Measurements from ENCODE around the gene NGFR. TPM values are rescaled to one million over a fixed set of nuclear protein-coding genes. Genes with fewer than 3 reads are reported as not detected.

The NGFR gene
- total and polyA plus RNA-seq, 2 donors (not counting 1 experiment from before 2014, with no cell fraction given) = 0.14 to 0.17 TPM

DNA sequence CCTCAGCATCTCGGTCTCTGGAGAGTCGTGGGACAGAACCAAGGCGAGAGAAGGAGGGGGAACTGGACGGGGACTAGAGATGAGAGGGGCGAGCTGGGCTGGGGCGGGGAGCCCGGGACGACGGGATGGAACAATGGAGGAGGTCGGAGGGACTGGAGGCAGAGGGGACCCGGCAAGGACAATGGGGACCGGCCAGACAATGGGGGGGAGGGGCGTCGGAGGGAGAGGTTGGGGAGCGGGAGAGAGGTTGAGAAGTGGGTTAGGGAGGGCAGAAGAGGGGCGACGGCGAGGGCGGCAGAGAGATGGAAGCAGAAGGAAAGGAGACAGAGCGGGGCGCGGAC is 719 bp downstream of the NGFR start:
- peaks cover 48% of the 10 kb centered on the region for H3K27me3 ChIP-seq (ENCODE audit: control insufficient read depth, insufficient read depth, low read length)
- H3K27ac ChIP-seq (ENCODE audit: insufficient read depth, low read length) = no peak overlapping the region
- no peaks in the 10 kb centered on the region for H3K9me3 ChIP-seq (ENCODE audit: control insufficient read depth, insufficient read depth, low read depth, low read length)
- H3K4me2 ChIP-seq (ENCODE audit: extremely low read depth, insufficient read depth, low read length) = no peak overlapping the region
- DNase-seq (ENCODE audit: low read depth in 2 of 2) = no peak
- H3K36me3 ChIP-seq (ENCODE audit: control insufficient read depth, insufficient read depth, low read length) = no peaks in the 10 kb centered on the region
- H3K4me3 ChIP-seq (replicated peaks in 1 of 4; ENCODE audit: control extremely low read depth in 1 of 4, insufficient read depth in 1 of 4, low read depth in 3 of 4, low read length in 4 of 4) = no peak overlapping the region
- H2AFZ ChIP-seq (ENCODE audit: low read length) = no peak overlapping the region
- H4K20me1 ChIP-seq (ENCODE audit: control insufficient read depth, extremely low read depth, insufficient read depth, low read length) = no peaks in the 10 kb centered on the region
- peaks cover 2% of the 10 kb centered on the region for H3K4me1 ChIP-seq (ENCODE audit: control insufficient read depth, extremely low read depth, insufficient read depth, low read length)
- TF ChIP-seq EZH2 (IDR thresholded peaks at IDR 0.05; ENCODE audit: low read length, missing control alignments) = no peak
- TF ChIP-seq, protein P1, sequence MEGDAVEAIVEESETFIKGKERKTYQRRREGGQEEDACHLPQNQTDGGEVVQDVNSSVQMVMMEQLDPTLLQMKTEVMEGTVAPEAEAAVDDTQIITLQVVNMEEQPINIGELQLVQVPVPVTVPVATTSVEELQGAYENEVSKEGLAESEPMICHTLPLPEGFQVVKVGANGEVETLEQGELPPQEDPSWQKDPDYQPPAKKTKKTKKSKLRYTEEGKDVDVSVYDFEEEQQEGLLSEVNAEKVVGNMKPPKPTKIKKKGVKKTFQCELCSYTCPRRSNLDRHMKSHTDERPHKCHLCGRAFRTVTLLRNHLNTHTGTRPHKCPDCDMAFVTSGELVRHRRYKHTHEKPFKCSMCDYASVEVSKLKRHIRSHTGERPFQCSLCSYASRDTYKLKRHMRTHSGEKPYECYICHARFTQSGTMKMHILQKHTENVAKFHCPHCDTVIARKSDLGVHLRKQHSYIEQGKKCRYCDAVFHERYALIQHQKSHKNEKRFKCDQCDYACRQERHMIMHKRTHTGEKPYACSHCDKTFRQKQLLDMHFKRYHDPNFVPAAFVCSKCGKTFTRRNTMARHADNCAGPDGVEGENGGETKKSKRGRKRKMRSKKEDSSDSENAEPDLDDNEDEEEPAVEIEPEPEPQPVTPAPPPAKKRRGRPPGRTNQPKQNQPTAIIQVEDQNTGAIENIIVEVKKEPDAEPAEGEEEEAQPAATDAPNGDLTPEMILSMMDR (conservative IDR thresholded peaks at IDR 0.05 in 1 of 2, IDR thresholded peaks at IDR 0.05 in 1 of 2; ENCODE audit: low read depth in 1 of 2, low read length in 2 of 2) = no peak
- no peaks in the 10 kb centered on the region for H3K79me2 ChIP-seq (ENCODE audit: control insufficient read depth, insufficient read depth, low read length)
- H3K9ac ChIP-seq (ENCODE audit: insufficient read depth, low read length) = no peak overlapping the region

DNA sequence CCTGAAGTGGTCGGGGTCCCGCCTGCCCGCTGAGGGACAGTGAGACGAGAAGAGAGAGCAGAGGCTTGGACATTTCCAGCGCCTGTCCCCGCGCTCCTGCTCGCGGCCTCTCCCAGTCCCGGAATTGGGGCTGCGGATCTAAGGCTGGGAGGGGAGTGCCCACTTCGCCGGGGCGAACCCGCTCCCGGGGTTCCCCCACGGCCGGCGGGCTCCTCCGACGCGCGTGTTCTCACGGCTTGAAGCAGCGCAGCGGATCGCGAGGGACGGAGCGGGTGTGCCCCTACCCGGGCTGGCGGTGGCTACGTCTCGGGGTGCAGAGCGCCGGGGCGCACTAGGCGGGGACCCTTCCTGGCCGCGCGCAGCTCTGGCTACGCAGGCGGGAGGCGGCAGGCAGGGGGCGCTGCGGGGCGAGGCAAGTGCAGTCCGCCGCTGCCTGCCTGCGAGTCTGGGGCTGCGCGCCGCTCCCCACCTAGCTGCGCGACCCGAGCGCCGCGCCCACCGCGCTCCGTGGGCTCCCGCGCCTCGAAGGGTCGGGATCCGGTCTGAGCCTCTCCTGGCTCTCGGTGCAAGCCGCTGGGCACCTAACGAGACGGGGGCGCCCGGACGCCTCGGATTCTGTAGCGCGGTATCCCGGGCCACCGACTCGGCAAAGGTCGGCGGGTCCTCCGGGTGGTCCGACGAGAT is 1.2 kb downstream of the NGFR start:
- DNase-seq (ENCODE audit: low read depth in 2 of 2) = peak; percentile 40 to 44
- H3K4me1 ChIP-seq (ENCODE audit: control insufficient read depth, extremely low read depth, insufficient read depth, low read length) = peaks cover 2% of the 10 kb centered on the region
- no peak overlapping the region for H3K27ac ChIP-seq (ENCODE audit: insufficient read depth, low read length)
- no peak overlapping the region for H2AFZ ChIP-seq (ENCODE audit: low read length)
- no peak overlapping the region for H3K9ac ChIP-seq (ENCODE audit: insufficient read depth, low read length)
- no peaks in the 10 kb centered on the region for H3K79me2 ChIP-seq (ENCODE audit: control insufficient read depth, insufficient read depth, low read length)
- no peaks in the 10 kb centered on the region for H4K20me1 ChIP-seq (ENCODE audit: control insufficient read depth, extremely low read depth, insufficient read depth, low read length)
- H3K27me3 ChIP-seq (ENCODE audit: control insufficient read depth, insufficient read depth, low read length) = peaks cover 48% of the 10 kb centered on the region
- peak; percentile 77 for TF ChIP-seq EZH2 (IDR thresholded peaks at IDR 0.05; ENCODE audit: low read length, missing control alignments)
- TF ChIP-seq, protein P1 (conservative IDR thresholded peaks at IDR 0.05 in 1 of 2, IDR thresholded peaks at IDR 0.05 in 1 of 2; ENCODE audit: low read depth in 1 of 2, low read length in 2 of 2) = peak; percentile 40 to 49
- H3K4me2 ChIP-seq (ENCODE audit: extremely low read depth, insufficient read depth, low read length) = peak overlapping the region; percentile 52
- H3K36me3 ChIP-seq (ENCODE audit: control insufficient read depth, insufficient read depth, low read length) = no peaks in the 10 kb centered on the region
- no peaks in the 10 kb centered on the region for H3K9me3 ChIP-seq (ENCODE audit: control insufficient read depth, insufficient read depth, low read depth, low read length)
- peak overlapping the region in 1 of 4 experiments; percentile 14 for H3K4me3 ChIP-seq (replicated peaks in 1 of 4; ENCODE audit: control extremely low read depth in 1 of 4, insufficient read depth in 1 of 4, low read depth in 3 of 4, low read length in 4 of 4)

DNA sequence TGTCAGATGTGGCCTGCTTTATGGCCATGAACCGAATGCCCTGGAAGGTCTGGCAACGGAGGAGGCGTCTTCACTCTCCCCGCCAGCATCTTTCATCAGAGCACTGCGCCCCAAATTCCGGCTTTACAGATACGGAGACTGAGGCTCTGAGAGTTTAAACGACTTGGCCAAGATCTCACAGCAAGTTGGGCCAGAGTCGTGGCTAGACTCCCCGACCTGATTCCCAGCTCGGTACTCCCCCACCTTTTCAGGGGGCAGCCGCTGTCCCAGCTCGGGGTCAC is 1.7 kb downstream of the NGFR start:
- Histone ChIP-seq H3K4me1 (ENCODE audit: control insufficient read depth, extremely low read depth, insufficient read depth, low read length) (peaks cover 2% of the 10 kb centered on the region), H3K27ac (ENCODE audit: insufficient read depth, low read length) (no peak overlapping the region), H3K27me3 (ENCODE audit: control insufficient read depth, insufficient read depth, low read length) (peaks cover 48% of the 10 kb centered on the region), H3K9ac (ENCODE audit: insufficient read depth, low read length) (no peak overlapping the region), H3K4me3 (replicated peaks in 1 of 4; ENCODE audit: control extremely low read depth in 1 of 4, insufficient read depth in 1 of 4, low read depth in 3 of 4, low read length in 4 of 4) (no peak overlapping the region), H3K4me2 (ENCODE audit: extremely low read depth, insufficient read depth, low read length) (peak overlapping the region; percentile 52), H2AFZ (ENCODE audit: low read length) (no peak overlapping the region), H3K36me3 (ENCODE audit: control insufficient read depth, insufficient read depth, low read length) (no peaks in the 10 kb centered on the region), H4K20me1 (ENCODE audit: control insufficient read depth, extremely low read depth, insufficient read depth, low read length) (no peaks in the 10 kb centered on the region), H3K79me2 (ENCODE audit: control insufficient read depth, insufficient read depth, low read length) (no peaks in the 10 kb centered on the region), H3K9me3 (ENCODE audit: control insufficient read depth, insufficient read depth, low read depth, low read length) (no peaks in the 10 kb centered on the region)
- DNase-seq (ENCODE audit: low read depth in 2 of 2) = no peak
- TF ChIP-seq, protein P1 (conservative IDR thresholded peaks at IDR 0.05 in 1 of 2, IDR thresholded peaks at IDR 0.05 in 1 of 2; ENCODE audit: low read depth in 1 of 2, low read length in 2 of 2) = no peak
- TF ChIP-seq EZH2 (IDR thresholded peaks at IDR 0.05; ENCODE audit: low read length, missing control alignments) = no peak
